BLaER1 (cell line): ENCODE measurements around the gene HYKK.

Source experiments
- H3K27ac ChIP-seq: shearing (Covaris generic); formaldehyde crosslinking; 2 replicates; pipeline ENCODE4 v1.8.1; 2022
- H3K27me3 ChIP-seq: shearing (Covaris generic); formaldehyde crosslinking; 2 replicates; pipeline ENCODE4 v1.8.1; 2022
- H3K36me3 ChIP-seq: shearing (Covaris generic); formaldehyde crosslinking; 2 replicates; pipeline ENCODE4 v1.8.1; 2022
- H3K4me1 ChIP-seq: shearing (Covaris generic); formaldehyde crosslinking; 2 replicates; pipeline ENCODE4 v1.8.1; 2022
- H3K4me2 ChIP-seq: shearing (Covaris generic); formaldehyde crosslinking; 2 replicates; pipeline ENCODE4 v1.8.1; 2022
- H3K4me3 ChIP-seq: shearing (Covaris generic); formaldehyde crosslinking; 2 replicates; pipeline ENCODE4 v1.8.1; 2022
- H3K9ac ChIP-seq: shearing (Covaris generic); formaldehyde crosslinking; 2 replicates; pipeline ENCODE4 v1.8.1; 2022
- H3K9me3 ChIP-seq: shearing (Covaris generic); formaldehyde crosslinking; 2 replicates; pipeline ENCODE4 v1.8.1; 2022
- H4K20me1 ChIP-seq: shearing (Covaris generic); formaldehyde crosslinking; 2 replicates; pipeline ENCODE4 v1.8.1; 2022
- Cebpa-rat ChIP-seq: shearing (Covaris generic); IDR thresholded peaks from 2 replicates; pipeline ENCODE4 v1.8.1; 2022

Gene HYKK

DNA sequence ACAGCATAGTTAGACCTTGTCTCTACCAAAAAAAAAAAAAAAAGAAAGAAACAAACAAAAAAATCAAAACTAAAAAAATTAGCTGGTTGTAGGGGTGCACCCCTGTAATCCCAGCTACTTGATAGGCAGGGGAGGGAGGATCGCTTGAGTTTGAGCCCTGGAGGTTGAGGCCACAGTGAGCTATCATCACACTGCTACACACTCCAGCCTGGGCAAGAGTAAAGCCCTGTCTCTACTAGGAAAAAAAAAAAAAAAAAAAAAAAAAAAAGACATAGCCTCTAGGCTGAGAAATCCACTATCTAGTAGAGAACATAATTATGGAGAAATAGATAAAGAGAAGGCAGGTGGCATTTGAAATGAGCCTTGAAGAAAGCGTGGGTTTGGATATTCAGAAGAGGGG lies 55.7 kb downstream of the HYKK start:
- H3K4me2 ChIP-seq: no peak overlapping the region
- H3K36me3 ChIP-seq: no peaks in the 10 kb centered on the region
- no peaks in the 10 kb centered on the region for H3K9me3 ChIP-seq
- no peak overlapping the region for H3K4me3 ChIP-seq
- no peak overlapping the region for H3K27ac ChIP-seq
- H3K4me1 ChIP-seq: peaks cover 30% of the 10 kb centered on the region
- no peak for TF ChIP-seq Cebpa-rat
- no peaks in the 10 kb centered on the region for H3K27me3 ChIP-seq
- no peaks in the 10 kb centered on the region for H4K20me1 ChIP-seq
- no peak overlapping the region for H3K9ac ChIP-seq

DNA sequence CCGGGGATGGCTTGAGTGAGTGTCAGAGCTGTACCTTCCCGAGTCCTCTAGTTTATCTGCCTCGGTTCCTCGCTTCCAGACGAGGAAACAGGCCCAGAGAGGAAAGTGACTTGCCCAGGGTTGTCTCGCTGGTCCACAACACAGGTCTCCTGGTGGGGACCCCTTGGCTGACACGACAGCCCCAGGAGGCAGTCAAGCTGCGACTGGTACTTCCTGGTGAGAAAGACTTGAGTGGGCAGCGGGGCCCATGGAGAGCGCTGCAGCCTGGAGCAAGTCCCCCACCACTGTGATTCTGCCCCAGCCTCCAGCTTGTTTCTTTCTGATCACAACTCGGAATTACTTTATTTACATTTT lies 57.3 kb downstream of the HYKK start:
- Histone ChIP-seq H3K27me3 (no peaks in the 10 kb centered on the region), H3K36me3 (no peaks in the 10 kb centered on the region), H3K4me2 (peak overlapping the region; percentile 87), H3K4me3 (peak overlapping the region; percentile 91), H3K9ac (peak overlapping the region; percentile 89; the same call in 1 of the 2 replicates), H3K9me3 (no peaks in the 10 kb centered on the region), H3K27ac (no peak overlapping the region), H3K4me1 (peaks cover 31% of the 10 kb centered on the region), H4K20me1 (no peaks in the 10 kb centered on the region)
- TF ChIP-seq Cebpa-rat: no peak

DNA sequence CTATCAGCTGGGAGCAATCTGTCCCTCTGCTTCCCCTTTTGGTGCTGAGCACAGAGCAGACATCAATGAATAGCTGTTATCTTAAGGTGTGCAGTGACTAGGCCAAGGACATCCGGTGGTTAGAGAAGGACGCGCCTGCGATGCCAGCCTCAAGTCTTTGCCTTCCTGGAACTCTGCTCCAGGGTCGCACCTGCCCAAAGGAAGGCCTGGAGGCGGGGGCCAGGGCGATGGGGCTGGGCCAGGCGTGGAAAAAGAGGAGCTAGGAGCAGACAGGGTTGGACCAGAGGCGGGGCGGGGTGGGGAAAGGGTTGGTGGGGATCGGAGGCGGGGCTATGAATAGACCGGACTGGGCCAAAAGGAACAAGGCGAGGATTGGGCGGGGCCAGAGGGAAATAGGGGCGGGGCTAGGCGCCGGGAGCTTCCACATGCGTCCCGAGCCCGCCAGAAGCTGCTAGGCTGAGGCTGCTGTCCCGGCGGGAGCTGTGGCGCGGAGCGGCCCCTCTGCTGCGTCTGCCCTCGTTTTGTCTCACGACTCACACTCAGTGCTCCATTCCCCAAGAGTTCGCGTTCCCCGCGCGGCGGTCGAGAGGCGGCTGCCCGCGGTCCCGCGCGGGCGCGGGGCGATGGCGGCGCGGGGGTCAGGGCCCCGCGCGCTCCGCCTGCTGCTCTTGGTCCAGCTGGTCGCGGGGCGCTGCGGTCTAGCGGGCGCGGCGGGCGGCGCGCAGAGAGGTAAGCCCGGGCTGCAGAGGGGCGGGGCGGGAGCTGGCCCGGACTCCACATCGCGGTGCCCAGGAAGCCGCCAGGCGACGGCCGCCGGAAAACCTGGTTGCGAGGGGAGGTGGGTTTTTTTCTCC lies 57.9 kb downstream of the HYKK start, which contains the start of gene CHRNA5:
CHRNA5 (plus strand) TSS at position 424 of the 854 bp plus-strand sequence; CDS start at position 624, 200 bp downstream.
- H3K4me1 ChIP-seq: peaks cover 31% of the 10 kb centered on the region
- peaks cover 2% of the 10 kb centered on the region; the same call in 1 of the 2 replicates for H4K20me1 ChIP-seq
- no peaks in the 10 kb centered on the region for H3K36me3 ChIP-seq
- peak within 1 kb of the TSS; percentile 91 for H3K4me3 ChIP-seq
- H3K27ac ChIP-seq: peak within 1 kb of the TSS; percentile 82
- TF ChIP-seq Cebpa-rat: no peak
- no peaks in the 10 kb centered on the region for H3K9me3 ChIP-seq
- H3K9ac ChIP-seq: peak within 1 kb of the TSS; percentile 89
- H3K4me2 ChIP-seq: peak within 1 kb of the TSS; percentile 87
- no peaks in the 10 kb centered on the region for H3K27me3 ChIP-seq

DNA sequence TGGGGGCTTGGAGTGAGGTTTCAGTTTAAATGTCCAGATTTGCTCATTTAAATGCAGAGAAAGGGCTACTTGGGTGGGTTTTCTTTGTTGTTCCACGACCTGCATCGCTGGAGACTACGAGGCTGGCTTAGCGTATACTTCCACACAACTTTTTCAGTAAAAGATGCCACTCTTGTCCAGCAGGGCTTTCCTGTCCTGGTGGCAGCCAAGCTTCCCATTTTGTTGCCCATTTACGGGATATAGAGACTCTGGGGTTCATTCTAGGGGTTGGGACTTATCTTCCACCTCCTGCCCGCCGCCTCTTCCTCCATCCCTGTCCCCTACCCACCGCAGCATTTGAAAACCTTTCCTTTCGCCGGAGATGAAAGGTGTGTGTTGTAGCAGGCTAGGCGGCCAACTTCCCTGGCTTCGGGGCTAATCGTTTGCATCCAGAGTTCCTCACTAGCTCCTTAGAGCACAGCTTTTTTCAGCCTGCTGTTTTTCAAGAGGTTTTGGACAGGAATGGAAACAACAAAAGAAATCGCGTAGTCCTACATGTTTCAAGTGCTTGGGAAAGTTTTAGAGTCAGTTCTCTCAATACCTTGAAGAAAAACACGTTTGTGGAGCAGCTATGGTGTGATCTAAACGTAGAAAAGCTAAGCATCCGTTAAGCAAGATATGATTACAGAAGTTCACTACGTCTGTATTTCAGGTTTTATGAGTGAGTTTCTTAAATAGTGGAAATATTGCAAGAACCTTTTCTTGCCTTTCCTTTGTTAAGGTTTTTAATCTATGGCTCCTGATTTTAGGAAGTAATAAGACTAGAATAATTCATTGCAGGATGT lies 58.8 kb downstream of the HYKK start:
- H3K4me3 ChIP-seq: peak overlapping the region; percentile 91
- H3K36me3 ChIP-seq: no peaks in the 10 kb centered on the region
- peak overlapping the region; percentile 87 for H3K4me2 ChIP-seq
- TF ChIP-seq Cebpa-rat: no peak
- no peaks in the 10 kb centered on the region for H3K9me3 ChIP-seq
- no peaks in the 10 kb centered on the region for H3K27me3 ChIP-seq
- peaks cover 11% of the 10 kb centered on the region for H4K20me1 ChIP-seq
- peak overlapping the region; percentile 82 for H3K27ac ChIP-seq
- peaks cover 31% of the 10 kb centered on the region for H3K4me1 ChIP-seq
- peak overlapping the region; percentile 89 for H3K9ac ChIP-seq

DNA sequence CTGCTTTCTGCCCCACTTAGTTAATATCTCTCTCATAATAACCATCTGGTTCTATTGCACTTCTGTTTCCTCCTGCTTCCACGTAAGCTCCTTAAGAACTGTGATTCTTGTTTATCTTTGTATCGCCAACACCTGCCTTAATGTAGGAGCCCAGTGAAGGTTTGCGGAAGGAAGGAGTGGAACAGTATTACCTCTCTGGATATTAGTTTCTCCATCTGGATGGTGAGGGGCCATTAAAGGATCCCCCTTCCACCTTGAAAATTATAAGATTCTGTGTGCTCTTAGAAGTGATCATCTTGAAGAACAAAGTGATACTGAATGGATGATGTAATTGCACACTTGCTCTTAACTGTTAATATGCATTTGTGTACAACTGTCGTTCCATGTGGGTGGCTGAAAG lies 60.2 kb downstream of the HYKK start:
- H4K20me1 ChIP-seq: peaks cover 14% of the 10 kb centered on the region
- no peak overlapping the region for H3K4me3 ChIP-seq
- H3K27me3 ChIP-seq: no peaks in the 10 kb centered on the region
- H3K9me3 ChIP-seq: no peaks in the 10 kb centered on the region
- no peak overlapping the region for H3K27ac ChIP-seq
- no peak for TF ChIP-seq Cebpa-rat
- H3K36me3 ChIP-seq: no peaks in the 10 kb centered on the region
- no peak overlapping the region for H3K9ac ChIP-seq
- H3K4me1 ChIP-seq: peaks cover 31% of the 10 kb centered on the region
- peak overlapping the region; percentile 87 for H3K4me2 ChIP-seq

DNA sequence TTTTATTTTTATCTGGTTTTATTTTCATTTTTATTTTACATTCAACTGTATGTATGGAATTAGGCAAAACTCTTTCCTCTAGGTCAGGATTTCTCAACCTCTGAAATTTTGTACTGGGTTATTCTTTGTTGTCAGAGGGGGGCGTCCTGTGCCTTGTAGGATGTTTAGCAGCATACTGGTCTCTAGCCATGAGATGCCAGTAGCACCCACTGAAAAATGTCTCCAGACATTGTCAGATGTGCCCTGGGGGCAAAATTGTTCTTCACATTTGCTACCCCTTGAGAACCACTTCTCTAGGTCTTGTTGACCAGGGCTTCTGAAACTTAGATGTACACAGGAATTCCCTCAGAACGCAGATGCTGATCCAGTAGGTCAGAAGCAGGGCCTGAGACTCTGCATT lies 63.3 kb downstream of the HYKK start:
- no peak for TF ChIP-seq Cebpa-rat
- Histone ChIP-seq H3K9ac (no peak overlapping the region), H3K4me2 (no peak overlapping the region), H3K4me3 (no peak overlapping the region), H3K36me3 (no peaks in the 10 kb centered on the region), H3K4me1 (peaks cover 32% of the 10 kb centered on the region), H3K27me3 (no peaks in the 10 kb centered on the region), H3K9me3 (no peaks in the 10 kb centered on the region), H3K27ac (no peak overlapping the region), H4K20me1 (peaks cover 14% of the 10 kb centered on the region)

DNA sequence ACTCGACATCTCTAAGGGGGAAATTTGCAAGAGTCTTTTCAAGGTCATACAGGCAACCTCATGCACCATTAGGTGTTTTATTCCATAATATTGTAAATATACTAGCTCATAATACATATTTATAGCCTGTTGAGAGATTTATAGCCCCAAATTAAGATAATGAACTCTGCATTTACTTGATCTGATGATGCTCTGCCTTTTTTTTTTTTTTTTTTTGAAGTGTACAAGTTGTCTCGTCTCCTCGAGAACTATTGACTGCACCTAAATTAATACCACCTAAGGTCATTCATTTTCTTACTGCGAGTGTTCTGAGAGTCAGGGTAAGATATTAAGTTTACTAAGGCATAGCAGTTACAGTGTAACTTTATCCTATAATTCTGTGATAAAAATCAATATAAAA lies 64.0 kb downstream of the HYKK start:
- H3K9me3 ChIP-seq: no peaks in the 10 kb centered on the region
- H3K4me1 ChIP-seq: peaks cover 29% of the 10 kb centered on the region
- TF ChIP-seq Cebpa-rat: no peak
- H3K27ac ChIP-seq: no peak overlapping the region
- no peaks in the 10 kb centered on the region for H3K36me3 ChIP-seq
- no peak overlapping the region for H3K9ac ChIP-seq
- H4K20me1 ChIP-seq: peaks cover 14% of the 10 kb centered on the region
- no peaks in the 10 kb centered on the region for H3K27me3 ChIP-seq
- H3K4me3 ChIP-seq: no peak overlapping the region
- no peak overlapping the region for H3K4me2 ChIP-seq

DNA sequence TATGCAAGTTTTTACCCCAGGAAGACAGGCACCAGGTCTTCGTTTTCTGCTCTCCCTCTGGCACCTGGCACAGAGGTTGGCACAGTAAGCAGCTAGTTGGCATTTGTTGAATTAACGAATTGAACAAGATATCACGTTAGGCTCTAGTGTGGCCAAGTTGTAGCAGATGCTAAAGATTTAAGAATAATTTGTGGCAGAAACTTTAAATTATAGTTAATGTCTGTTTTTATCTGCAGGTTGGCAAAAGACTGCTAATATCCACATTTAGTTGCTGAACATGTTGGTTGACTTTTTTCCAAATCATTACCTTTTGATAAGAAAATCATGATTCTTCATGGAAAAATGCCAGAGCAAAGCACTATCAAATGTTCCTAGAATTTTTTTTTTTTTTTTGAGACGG lies 66.0 kb downstream of the HYKK start:
- peaks cover 11% of the 10 kb centered on the region for H3K4me1 ChIP-seq
- no peaks in the 10 kb centered on the region for H3K36me3 ChIP-seq
- no peak for TF ChIP-seq Cebpa-rat
- H3K27me3 ChIP-seq: no peaks in the 10 kb centered on the region
- H4K20me1 ChIP-seq: peaks cover 26% of the 10 kb centered on the region
- H3K4me3 ChIP-seq: no peak overlapping the region
- H3K27ac ChIP-seq: no peak overlapping the region
- no peaks in the 10 kb centered on the region for H3K9me3 ChIP-seq
- H3K4me2 ChIP-seq: no peak overlapping the region
- H3K9ac ChIP-seq: no peak overlapping the region

DNA sequence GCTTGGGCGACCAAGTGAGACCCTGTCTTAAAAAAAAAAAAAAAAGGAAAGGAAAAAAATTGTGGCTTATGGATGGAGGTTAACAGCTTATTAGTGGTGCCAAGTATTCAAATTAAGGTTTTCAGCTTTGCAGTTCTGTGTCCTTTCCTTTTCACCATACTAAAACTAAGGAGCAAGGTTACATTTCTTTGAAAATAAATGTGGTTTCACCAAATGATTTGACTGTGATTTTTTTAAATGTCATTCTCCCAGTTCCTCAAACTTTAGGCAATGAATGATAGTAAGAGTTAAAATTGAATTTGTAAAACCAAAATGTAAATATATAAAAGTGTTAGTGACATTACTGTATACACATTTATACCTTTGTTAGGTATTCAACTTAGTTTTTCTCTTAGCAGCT lies 67.6 kb downstream of the HYKK start:
- Histone ChIP-seq H3K36me3 (no peaks in the 10 kb centered on the region), H3K9ac (no peak overlapping the region), H4K20me1 (peaks cover 26% of the 10 kb centered on the region), H3K4me1 (peaks cover 11% of the 10 kb centered on the region), H3K4me2 (no peak overlapping the region), H3K27ac (no peak overlapping the region), H3K4me3 (no peak overlapping the region), H3K9me3 (no peaks in the 10 kb centered on the region), H3K27me3 (no peaks in the 10 kb centered on the region)
- no peak for TF ChIP-seq Cebpa-rat
